Measurements from ENCODE around the gene SDCBP2. TPM values are rescaled to one million over a fixed set of nuclear protein-coding genes. Genes with fewer than 3 reads are reported as not detected.
A peak's percentile ranks its signal among the peaks of the same experiment; 100 is the strongest.

Gene SDCBP2
- total and polyA plus RNA-seq, 2 of the 13 experiments (the other 11 are each of a cell fraction or from before 2014, with no cell fraction given) = 1.2 to 2.4 TPM

DNA sequence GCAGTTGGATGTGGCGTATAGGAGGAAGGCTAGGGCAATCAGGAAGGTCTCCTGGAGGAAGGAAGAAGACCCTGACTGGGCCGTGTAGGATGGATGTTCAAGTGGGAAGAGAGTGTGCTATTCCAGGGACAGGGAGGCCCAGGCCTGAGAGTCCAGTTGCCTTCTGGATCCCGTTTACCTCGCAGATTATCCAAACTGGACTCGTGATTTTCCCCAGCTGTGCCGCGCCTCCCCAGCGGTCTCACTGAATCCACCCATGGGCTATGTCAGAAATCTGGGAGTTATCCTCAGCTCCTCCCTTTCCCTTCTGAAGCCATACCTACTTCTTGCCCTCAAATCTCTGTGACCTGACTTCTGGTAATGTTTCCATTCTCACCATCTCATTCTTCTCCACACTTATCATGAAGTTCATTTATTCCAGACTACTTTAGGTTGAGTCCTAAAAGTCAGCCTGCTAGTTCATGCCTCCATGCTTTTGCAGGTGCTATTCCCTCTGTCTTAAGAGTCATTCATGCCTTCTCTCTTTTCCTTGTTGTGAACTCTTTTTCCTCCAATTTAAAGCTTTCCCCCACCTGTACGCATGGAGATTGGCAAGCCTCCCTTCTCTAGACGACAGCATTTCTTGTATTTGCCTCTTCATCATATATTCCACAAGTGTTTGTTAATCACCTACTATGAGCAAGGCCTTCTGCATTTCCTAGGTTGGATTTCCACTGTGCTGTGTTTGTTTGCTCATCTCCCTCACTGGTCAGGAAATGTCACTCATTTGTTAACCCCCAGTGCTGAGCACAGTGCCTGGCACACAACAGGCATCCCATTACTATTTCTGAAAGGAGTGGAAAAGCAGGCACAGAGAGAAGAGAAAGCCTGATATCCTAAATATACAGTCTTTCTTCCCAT, 2.7 kb downstream of the SDCBP2 start (continued):
- TF ChIP-seq, protein P1, sequence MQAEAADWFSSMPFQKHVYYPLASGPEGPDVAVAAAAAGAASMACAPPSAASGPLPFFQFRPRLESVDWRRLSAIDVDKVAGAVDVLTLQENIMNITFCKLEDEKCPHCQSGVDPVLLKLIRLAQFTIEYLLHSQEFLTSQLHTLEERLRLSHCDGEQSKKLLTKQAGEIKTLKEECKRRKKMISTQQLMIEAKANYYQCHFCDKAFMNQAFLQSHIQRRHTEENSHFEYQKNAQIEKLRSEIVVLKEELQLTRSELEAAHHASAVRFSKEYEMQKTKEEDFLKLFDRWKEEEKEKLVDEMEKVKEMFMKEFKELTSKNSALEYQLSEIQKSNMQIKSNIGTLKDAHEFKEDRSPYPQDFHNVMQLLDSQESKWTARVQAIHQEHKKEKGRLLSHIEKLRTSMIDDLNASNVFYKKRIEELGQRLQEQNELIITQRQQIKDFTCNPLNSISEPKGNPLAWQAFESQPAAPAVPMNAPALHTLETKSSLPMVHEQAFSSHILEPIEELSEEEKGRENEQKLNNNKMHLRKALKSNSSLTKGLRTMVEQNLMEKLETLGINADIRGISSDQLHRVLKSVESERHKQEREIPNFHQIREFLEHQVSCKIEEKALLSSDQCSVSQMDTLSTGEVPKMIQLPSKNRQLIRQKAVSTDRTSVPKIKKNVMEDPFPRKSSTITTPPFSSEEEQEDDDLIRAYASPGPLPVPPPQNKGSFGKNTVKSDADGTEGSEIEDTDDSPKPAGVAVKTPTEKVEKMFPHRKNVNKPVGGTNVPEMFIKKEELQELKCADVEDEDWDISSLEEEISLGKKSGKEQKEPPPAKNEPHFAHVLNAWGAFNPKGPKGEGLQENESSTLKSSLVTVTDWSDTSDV (CRISPR knock-in tag; IDR thresholded peaks at IDR 0.05) = no peak
- TF ChIP-seq ZNF570 (CRISPR knock-in tag; IDR thresholded peaks at IDR 0.05; ENCODE audit: borderline replicate concordance) = no peak
- TF ChIP-seq, protein P2, sequence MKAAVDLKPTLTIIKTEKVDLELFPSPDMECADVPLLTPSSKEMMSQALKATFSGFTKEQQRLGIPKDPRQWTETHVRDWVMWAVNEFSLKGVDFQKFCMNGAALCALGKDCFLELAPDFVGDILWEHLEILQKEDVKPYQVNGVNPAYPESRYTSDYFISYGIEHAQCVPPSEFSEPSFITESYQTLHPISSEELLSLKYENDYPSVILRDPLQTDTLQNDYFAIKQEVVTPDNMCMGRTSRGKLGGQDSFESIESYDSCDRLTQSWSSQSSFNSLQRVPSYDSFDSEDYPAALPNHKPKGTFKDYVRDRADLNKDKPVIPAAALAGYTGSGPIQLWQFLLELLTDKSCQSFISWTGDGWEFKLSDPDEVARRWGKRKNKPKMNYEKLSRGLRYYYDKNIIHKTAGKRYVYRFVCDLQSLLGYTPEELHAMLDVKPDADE (CRISPR knock-in tag; IDR thresholded peaks at IDR 0.05) = no peak
- TF ChIP-seq ZNF781 (CRISPR knock-in tag; IDR thresholded peaks at IDR 0.05; ENCODE audit: borderline replicate concordance, not compliant biosample characterization) = no peak
- TF ChIP-seq, protein P3, sequence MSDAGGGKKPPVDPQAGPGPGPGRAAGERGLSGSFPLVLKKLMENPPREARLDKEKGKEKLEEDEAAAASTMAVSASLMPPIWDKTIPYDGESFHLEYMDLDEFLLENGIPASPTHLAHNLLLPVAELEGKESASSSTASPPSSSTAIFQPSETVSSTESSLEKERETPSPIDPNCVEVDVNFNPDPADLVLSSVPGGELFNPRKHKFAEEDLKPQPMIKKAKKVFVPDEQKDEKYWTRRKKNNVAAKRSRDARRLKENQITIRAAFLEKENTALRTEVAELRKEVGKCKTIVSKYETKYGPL (CRISPR knock-in tag; IDR thresholded peaks at IDR 0.05) = no peak
- no peak for TF ChIP-seq ZNF629 (CRISPR knock-in tag; conservative IDR thresholded peaks at IDR 0.05)
- TF ChIP-seq GLI4 (CRISPR knock-in tag; IDR thresholded peaks at IDR 0.05; ENCODE audit: borderline replicate concordance) = 0 out of 2 replicates have a peak, but pooled peaks have one; percentile 21
- TF ChIP-seq, protein P4, sequence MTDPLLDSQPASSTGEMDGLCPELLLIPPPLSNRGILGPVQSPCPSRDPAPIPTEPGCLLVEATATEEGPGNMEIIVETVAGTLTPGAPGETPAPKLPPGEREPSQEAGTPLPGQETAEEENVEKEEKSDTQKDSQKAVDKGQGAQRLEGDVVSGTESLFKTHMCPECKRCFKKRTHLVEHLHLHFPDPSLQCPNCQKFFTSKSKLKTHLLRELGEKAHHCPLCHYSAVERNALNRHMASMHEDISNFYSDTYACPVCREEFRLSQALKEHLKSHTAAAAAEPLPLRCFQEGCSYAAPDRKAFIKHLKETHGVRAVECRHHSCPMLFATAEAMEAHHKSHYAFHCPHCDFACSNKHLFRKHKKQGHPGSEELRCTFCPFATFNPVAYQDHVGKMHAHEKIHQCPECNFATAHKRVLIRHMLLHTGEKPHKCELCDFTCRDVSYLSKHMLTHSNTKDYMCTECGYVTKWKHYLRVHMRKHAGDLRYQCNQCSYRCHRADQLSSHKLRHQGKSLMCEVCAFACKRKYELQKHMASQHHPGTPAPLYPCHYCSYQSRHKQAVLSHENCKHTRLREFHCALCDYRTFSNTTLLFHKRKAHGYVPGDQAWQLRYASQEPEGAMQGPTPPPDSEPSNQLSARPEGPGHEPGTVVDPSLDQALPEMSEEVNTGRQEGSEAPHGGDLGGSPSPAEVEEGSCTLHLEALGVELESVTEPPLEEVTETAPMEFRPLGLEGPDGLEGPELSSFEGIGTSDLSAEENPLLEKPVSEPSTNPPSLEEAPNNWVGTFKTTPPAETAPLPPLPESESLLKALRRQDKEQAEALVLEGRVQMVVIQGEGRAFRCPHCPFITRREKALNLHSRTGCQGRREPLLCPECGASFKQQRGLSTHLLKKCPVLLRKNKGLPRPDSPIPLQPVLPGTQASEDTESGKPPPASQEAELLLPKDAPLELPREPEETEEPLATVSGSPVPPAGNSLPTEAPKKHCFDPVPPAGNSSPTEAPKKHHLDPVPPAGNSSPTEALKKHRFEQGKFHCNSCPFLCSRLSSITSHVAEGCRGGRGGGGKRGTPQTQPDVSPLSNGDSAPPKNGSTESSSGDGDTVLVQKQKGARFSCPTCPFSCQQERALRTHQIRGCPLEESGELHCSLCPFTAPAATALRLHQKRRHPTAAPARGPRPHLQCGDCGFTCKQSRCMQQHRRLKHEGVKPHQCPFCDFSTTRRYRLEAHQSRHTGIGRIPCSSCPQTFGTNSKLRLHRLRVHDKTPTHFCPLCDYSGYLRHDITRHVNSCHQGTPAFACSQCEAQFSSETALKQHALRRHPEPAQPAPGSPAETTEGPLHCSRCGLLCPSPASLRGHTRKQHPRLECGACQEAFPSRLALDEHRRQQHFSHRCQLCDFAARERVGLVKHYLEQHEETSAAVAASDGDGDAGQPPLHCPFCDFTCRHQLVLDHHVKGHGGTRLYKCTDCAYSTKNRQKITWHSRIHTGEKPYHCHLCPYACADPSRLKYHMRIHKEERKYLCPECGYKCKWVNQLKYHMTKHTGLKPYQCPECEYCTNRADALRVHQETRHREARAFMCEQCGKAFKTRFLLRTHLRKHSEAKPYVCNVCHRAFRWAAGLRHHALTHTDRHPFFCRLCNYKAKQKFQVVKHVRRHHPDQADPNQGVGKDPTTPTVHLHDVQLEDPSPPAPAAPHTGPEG (CRISPR knock-in tag; IDR thresholded peaks at IDR 0.05) = no peak
- 0 out of 2 replicates have a peak, but pooled peaks have one; percentile 12 for TF ChIP-seq TSC22D2 (CRISPR knock-in tag; IDR thresholded peaks at IDR 0.05; ENCODE audit: borderline replicate concordance)
- TF ChIP-seq MXI1 (IDR thresholded peaks at IDR 0.05; ENCODE audit: borderline replicate concordance, low read depth, low read length) = no peak
- TF ChIP-seq, protein P5, sequence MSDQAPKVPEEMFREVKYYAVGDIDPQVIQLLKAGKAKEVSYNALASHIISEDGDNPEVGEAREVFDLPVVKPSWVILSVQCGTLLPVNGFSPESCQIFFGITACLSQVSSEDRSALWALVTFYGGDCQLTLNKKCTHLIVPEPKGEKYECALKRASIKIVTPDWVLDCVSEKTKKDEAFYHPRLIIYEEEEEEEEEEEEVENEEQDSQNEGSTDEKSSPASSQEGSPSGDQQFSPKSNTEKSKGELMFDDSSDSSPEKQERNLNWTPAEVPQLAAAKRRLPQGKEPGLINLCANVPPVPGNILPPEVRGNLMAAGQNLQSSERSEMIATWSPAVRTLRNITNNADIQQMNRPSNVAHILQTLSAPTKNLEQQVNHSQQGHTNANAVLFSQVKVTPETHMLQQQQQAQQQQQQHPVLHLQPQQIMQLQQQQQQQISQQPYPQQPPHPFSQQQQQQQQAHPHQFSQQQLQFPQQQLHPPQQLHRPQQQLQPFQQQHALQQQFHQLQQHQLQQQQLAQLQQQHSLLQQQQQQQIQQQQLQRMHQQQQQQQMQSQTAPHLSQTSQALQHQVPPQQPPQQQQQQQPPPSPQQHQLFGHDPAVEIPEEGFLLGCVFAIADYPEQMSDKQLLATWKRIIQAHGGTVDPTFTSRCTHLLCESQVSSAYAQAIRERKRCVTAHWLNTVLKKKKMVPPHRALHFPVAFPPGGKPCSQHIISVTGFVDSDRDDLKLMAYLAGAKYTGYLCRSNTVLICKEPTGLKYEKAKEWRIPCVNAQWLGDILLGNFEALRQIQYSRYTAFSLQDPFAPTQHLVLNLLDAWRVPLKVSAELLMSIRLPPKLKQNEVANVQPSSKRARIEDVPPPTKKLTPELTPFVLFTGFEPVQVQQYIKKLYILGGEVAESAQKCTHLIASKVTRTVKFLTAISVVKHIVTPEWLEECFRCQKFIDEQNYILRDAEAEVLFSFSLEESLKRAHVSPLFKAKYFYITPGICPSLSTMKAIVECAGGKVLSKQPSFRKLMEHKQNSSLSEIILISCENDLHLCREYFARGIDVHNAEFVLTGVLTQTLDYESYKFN (CRISPR knock-in tag; conservative IDR thresholded peaks at IDR 0.05) = no peak
